Small intestine (tissue), 16 donors: ENCODE data around the gene SERTAD3. TPM values are rescaled to one million over a fixed set of nuclear protein-coding genes. Genes with fewer than 3 reads are reported as not detected.
"Not testable (repeated sequence)": the region's sequence is repeated elsewhere in the genome, so short reads cannot be mapped to it uniquely, and the experiment has no call there.

ENCODE experiments used
- DNase-seq, 2 donors: peaks; one replicate each; pipeline versions ENCODE4 v3.0.0 to v3.0.0-alpha.2; 2013
- FAIRE-seq: peaks from 2 replicates; lab custom pipeline; 2012; peaks lifted over from hg19 to GRCh38; lab: Jason Lieb, UNC
- H3K27ac ChIP-seq, 3 donors: one replicate each; pipeline ENCODE4 v1.5.1; 2013; ENCODE audit warnings: low read length in 2 of 3, mild to moderate bottlenecking in 2 of 3, control low read depth in 1 of 3, inconsistent platforms in 1 of 3, low read depth in 1 of 3, moderate library complexity in 1 of 3
- H3K27me3 ChIP-seq, 3 donors: one replicate each; pipeline ENCODE4 v1.6.1; 2013; ENCODE audit warnings: low read length in 3 of 3, inconsistent platforms in 1 of 3; ENCODE audit not compliant: control insufficient read depth in 3 of 3, insufficient read depth in 3 of 3
- H3K36me3 ChIP-seq, 3 donors: one replicate each; pipeline ENCODE4 v1.6.1; 2013; ENCODE audit warnings: low read length in 3 of 3, inconsistent platforms in 1 of 3, low read depth in 1 of 3, mild to moderate bottlenecking in 1 of 3, moderate library complexity in 1 of 3; ENCODE audit not compliant: control insufficient read depth in 3 of 3, insufficient read depth in 2 of 3
- H3K4me1 ChIP-seq, 3 donors: one replicate each; pipeline ENCODE4 v1.6.1; 2013; ENCODE audit warnings: low read length in 2 of 3, inconsistent platforms in 1 of 3, low read depth in 1 of 3, mild to moderate bottlenecking in 1 of 3, moderate library complexity in 1 of 3; ENCODE audit not compliant: control insufficient read depth in 3 of 3, insufficient read depth in 2 of 3
- H3K4me3 ChIP-seq, 3 donors: one replicate each; pipeline ENCODE4 v1.5.1; 2013; ENCODE audit warnings: low read length in 3 of 3, control low read depth in 1 of 3, inconsistent platforms in 1 of 3, low read depth in 1 of 3, mild to moderate bottlenecking in 1 of 3, moderate library complexity in 1 of 3
- H3K9me3 ChIP-seq, 2 donors: one replicate each; pipeline ENCODE4 v1.6.1; 2013; ENCODE audit warnings: low read depth in 1 of 2, low read length in 1 of 2; ENCODE audit not compliant: control insufficient read depth in 2 of 2, insufficient read depth in 1 of 2
- WGBS, 3 donors: extraction: QIAGEN DNeasy Blood & Tissue Kit; methylation state at CpG; one replicate each; pipeline ENCODE4 v1.1.7; 2013; 5-methylcytosine and 5-hydroxymethylcytosine counted together
- long read RNA-seq, 10 donors: transcript quantifications; one replicate each; lab custom pipeline, GENCODE V29; 2026
- polyA plus RNA-seq, 4 donors: library from polyadenylated mRNA; stranded (reverse) in 3 of 4; unstranded in 1 of 4; fragments of 200-250 nt in 3 of 4; fragments of 120-200 nt in 1 of 4; gene quantifications; one replicate each; pipeline versions ENCODE4 v1.2.1 to v1.2.3, GENCODE V29; 2013
- donor health status: healthy with polysubstance abuse.
- donor health status: control.
- donor health status: control.
- donor health status: Bipolar disorder and iron deficiency.
- donor health status: healthy.

Gene SERTAD3
- 10 to 100 TPM; 21.3 to 31.3 (median 28.0) TPM for polyA plus RNA-seq
- long read RNA-seq, donor 1, transcript SERTAD3-201 (2 exons, 1,734 nt): major isoform, 20 of 20 reads
- long read RNA-seq, donor 1, partial matches to known transcripts: 0 of 20 reads
- long read RNA-seq, donor 1, other reads (novel, unspliced or antisense): 0 of 20 reads
- long read RNA-seq, donor 2, transcript SERTAD3-201 (2 exons, 1,734 nt): major isoform, 8 of 8 reads
- long read RNA-seq, donor 2, partial matches to known transcripts: 0 of 8 reads
- long read RNA-seq, donor 2, other reads (novel, unspliced or antisense): 0 of 8 reads
- long read RNA-seq, donor 3, partial matches to known transcripts: 0 of 3 reads
- long read RNA-seq, donor 3, other reads (novel, unspliced or antisense): 0 of 3 reads
- long read RNA-seq, donor 4, partial matches to known transcripts: 0 of 1 reads
- long read RNA-seq, donor 4, other reads (novel, unspliced or antisense): 0 of 1 reads
- long read RNA-seq, donor 5: 0 reads
- long read RNA-seq, donor 6, transcript SERTAD3-201 (2 exons, 1,734 nt): major isoform, 6 of 6 reads
- long read RNA-seq, donor 6, partial matches to known transcripts: 0 of 6 reads
- long read RNA-seq, donor 6, other reads (novel, unspliced or antisense): 0 of 6 reads
- long read RNA-seq, donor 7, transcript SERTAD3-201 (2 exons, 1,734 nt): major isoform, 18 of 20 reads
- long read RNA-seq, donor 7, partial matches to known transcripts: 0 of 20 reads
- long read RNA-seq, donor 7, other reads (novel, unspliced or antisense): 0 of 20 reads
- long read RNA-seq, donor 8, partial matches to known transcripts: 0 of 1 reads
- long read RNA-seq, donor 8, other reads (novel, unspliced or antisense): 0 of 1 reads
- long read RNA-seq, donor 9, partial matches to known transcripts: 0 of 2 reads
- long read RNA-seq, donor 9, other reads (novel, unspliced or antisense): 0 of 2 reads
- long read RNA-seq, donor 10, transcript SERTAD3-201 (2 exons, 1,734 nt): major isoform, 11 of 13 reads
- long read RNA-seq, donor 10, partial matches to known transcripts: 0 of 13 reads
- long read RNA-seq, donor 10, other reads (novel, unspliced or antisense): 0 of 13 reads

- Histone ChIP-seq H3K27me3 (no peaks in the 10 kb centered on the region), H3K4me1 (peaks cover 0 to 9% (median 3%) of the 10 kb centered on the region in 3 donors), H3K9me3 (no peaks in the 10 kb centered on the region), H3K36me3 (peaks cover 5 to 48% (median 7%) of the 10 kb centered on the region in 3 donors), H3K27ac (peak within 1 kb of the TSS; percentile 86 to 99 (median 95)), H3K4me3 (peak within 1 kb of the TSS; percentile 77 to 94 (median 85))
- peak; percentile 95 to 99 for DNase-seq
- WGBS, 3 donors: 0% methylated on average over 64 to 72 of the region's 72 CpGs
- FAIRE-seq: no peak
Measured at GRCh38 chr19:40444000-40444824, at the start of gene SERTAD3. Gene SERTAD3, minus strand, starts transcription at chr19:40444335. Its CDS starts 2,255 bp downstream, at chr19:40442080.

- WGBS, 3 donors: 6 to 43% (median 23%) methylated on average over 4 of the region's 4 CpGs
- Histone ChIP-seq H3K9me3 (peaks cover 0 to 20% of the 10 kb centered on the region in 2 donors), H3K4me1 (no peaks in the 10 kb centered on the region), H3K4me3 (no peak overlapping the region), H3K36me3 (no peaks in the 10 kb centered on the region), H3K27me3 (peaks cover 0 to 11% (median 3%) of the 10 kb centered on the region in 3 donors), H3K27ac (no peak overlapping the region)
- no peak for DNase-seq
- FAIRE-seq: no peak
Measured at GRCh38 chr19:40493778-40494177, 49.6 kb upstream of the SERTAD3 start.

- Histone ChIP-seq H3K27me3 (peaks cover 0 to 22% (median 3%) of the 10 kb centered on the region in 3 donors), H3K9me3 (peaks cover 0 to 20% of the 10 kb centered on the region in 2 donors), H3K4me1 (no peaks in the 10 kb centered on the region), H3K4me3 (no peak overlapping the region), H3K36me3 (no peaks in the 10 kb centered on the region), H3K27ac (no peak overlapping the region)
- 84 to 94% (median 91%) methylated on average over 2 to 3 of the region's 3 CpGs for WGBS, 3 donors
- DNase-seq (no peak), FAIRE-seq (no peak)
Measured at GRCh38 chr19:40492274-40492673, 48.1 kb upstream of the SERTAD3 start.

GRCh38 chr19:40489882-40490230 is 45.7 kb upstream of the SERTAD3 start:
- Histone ChIP-seq H3K9me3 (peaks cover 0 to 20% of the 10 kb centered on the region in 2 donors), H3K36me3 (no peaks in the 10 kb centered on the region), H3K4me1 (no peaks in the 10 kb centered on the region), H3K4me3 (no peak overlapping the region), H3K27ac (no peak overlapping the region), H3K27me3 (peaks cover 0 to 22% (median 2%) of the 10 kb centered on the region in 3 donors)
- 58 to 77% (median 60%) methylated on average over 24 to 25 of the region's 25 CpGs for WGBS, 3 donors
- DNase-seq (no peak), FAIRE-seq (no peak)

GRCh38 chr19:40486017-40486416 is 41.9 kb upstream of the SERTAD3 start:
- Histone ChIP-seq H3K27ac (no peak overlapping the region), H3K27me3 (peaks cover 0 to 20% (median 0%) of the 10 kb centered on the region in 3 donors), H3K9me3 (peaks cover 0 to 2% of the 10 kb centered on the region in 2 donors), H3K4me3 (no peak overlapping the region), H3K36me3 (no peaks in the 10 kb centered on the region), H3K4me1 (no peaks in the 10 kb centered on the region)
- FAIRE-seq (no peak), DNase-seq (no peak)
- 85 to 92% (median 87%) methylated on average over 3 of the region's 3 CpGs for WGBS, 3 donors

GRCh38 chr19:40475878-40476644 is 31.9 kb upstream of the SERTAD3 start:
- not testable (repeated sequence) for DNase-seq, H3K4me3 ChIP-seq, H3K27ac ChIP-seq, H3K27me3 ChIP-seq, H3K36me3 ChIP-seq, H3K9me3 ChIP-seq, H3K4me1 ChIP-seq, FAIRE-seq
- 86 to 88% (median 88%) methylated on average over 15 of the region's 15 CpGs for WGBS, 3 donors

- Histone ChIP-seq H3K27ac (no peak overlapping the region), H3K27me3 (no peaks in the 10 kb centered on the region), H3K4me1 (no peaks in the 10 kb centered on the region), H3K36me3 (no peaks in the 10 kb centered on the region), H3K9me3 (no peaks in the 10 kb centered on the region), H3K4me3 (no peak overlapping the region)
- 81 to 89% (median 84%) methylated on average over 4 of the region's 4 CpGs for WGBS, 3 donors
- no peak for FAIRE-seq
- DNase-seq: no peak
Measured at GRCh38 chr19:40474737-40475136, 30.6 kb upstream of the SERTAD3 start.
